GM12878 (cell line): Measurements from ENCODE around the gene IGSF22. TPM values are rescaled to one million over a fixed set of nuclear protein-coding genes. Genes with fewer than 3 reads are reported as not detected.
A peak's percentile ranks its signal among the peaks of the same experiment; 100 is the strongest.

Experiments used
- ATAC-seq: fragments of 200-7000 bp; cut with Tn5 transposase; 3 replicates; pipeline ENCODE4 v1.9.1; 2020; ENCODE audit warnings: mild to moderate bottlenecking, moderate library complexity
- BruUV-seq: library from RNA; stranded (reverse); fragments of 400-500 nt; replicated peaks from 2 replicates; lab custom pipeline; 2021; lab: Mats Ljungman, UMichigan
- CTCF ChIA-PET: fragments of 300-600 bp; sonication (Branson Sonifier 250); formaldehyde crosslinking; extraction: SDS; loops from one replicate; lab custom pipeline; 2021; ENCODE audit warnings: inconsistent platforms; lab: Yijun Ruan, JAX
- POLR2A ChIA-PET: fragments of 350-600 bp; formaldehyde crosslinking; extraction: SDS; loops from one replicate; lab custom pipeline; 2021; ENCODE audit warnings: inconsistent platforms; lab: Charles Lee
- RAD21 ChIA-PET: fragments of 300-600 bp; sonication (Branson Sonifier 250); formaldehyde crosslinking; loops from one replicate; lab custom pipeline; 2023; ENCODE audit warnings: antibody characterized with exemption; ENCODE audit not compliant: unreplicated experiment; lab: Charles Lee
- SMC1A ChIA-PET: fragments of 300-600 bp; sonication (Branson Sonifier 250); formaldehyde crosslinking; loops from one replicate; lab custom pipeline; 2023; ENCODE audit not compliant: unreplicated experiment, uncharacterized antibody; lab: Charles Lee
- DNase-seq: peaks from one replicate; pipeline ENCODE4 v3.0.0-alpha.2; 2011; ENCODE audit warnings: low read depth, low spot score
- FAIRE-seq: peaks from 3 replicates; lab custom pipeline; 2011; peaks lifted over from hg19 to GRCh38; lab: Jason Lieb, UNC
- H2AFZ ChIP-seq: 2 replicates; pipeline ENCODE4 v1.6.0; 2011; ENCODE audit warnings: low read depth, low read length, control low read depth; ENCODE audit not compliant: control insufficient read depth
- H3K27ac ChIP-seq: 2 replicates; pipeline ENCODE4 v1.5.1; 2011; ENCODE audit warnings: control low read depth; ENCODE audit not compliant: control insufficient read depth, insufficient read depth
- H3K27me3 ChIP-seq, 2 experiments: replicated peaks in 1 of 2; 2 replicates each; pipeline versions ENCODE4 v1.6.0 to v1.6.1; 2011; ENCODE audit warnings: low read length in 1 of 2; ENCODE audit not compliant: control insufficient read depth in 2 of 2, insufficient read depth in 2 of 2
- H3K36me3 ChIP-seq, 2 experiments: 2 replicates each; pipeline ENCODE4 v1.5.1; 2011; ENCODE audit warnings: low read length in 1 of 2; ENCODE audit not compliant: control insufficient read depth in 2 of 2, insufficient read depth in 2 of 2
- H3K4me1 ChIP-seq: 2 replicates; pipeline ENCODE4 v1.6.1; 2011; ENCODE audit warnings: mild to moderate bottlenecking, low read length, moderate library complexity, mixed read lengths; ENCODE audit not compliant: control insufficient read depth, insufficient read depth
- H3K4me2 ChIP-seq: 2 replicates; pipeline ENCODE4 v1.6.0; 2011; ENCODE audit warnings: control low read depth; ENCODE audit not compliant: control insufficient read depth, insufficient read depth
- H3K4me3 ChIP-seq: fragments of 200-600 bp; sonication (generic); 2 replicates; pipeline ENCODE4 v1.5.1; 2016
- H3K79me2 ChIP-seq: 2 replicates; pipeline ENCODE4 v1.6.0; 2011; ENCODE audit warnings: low read length; ENCODE audit not compliant: control insufficient read depth, insufficient read depth
- H3K9ac ChIP-seq: 2 replicates; pipeline ENCODE4 v1.8.0; 2011; ENCODE audit warnings: low read length, control low read depth, mixed read lengths; ENCODE audit not compliant: control insufficient read depth, insufficient read depth
- H3K9me3 ChIP-seq: replicated peaks from 3 replicates; pipeline ENCODE4 v1.5.1; 2011; ENCODE audit warnings: mild to moderate bottlenecking, low read length; ENCODE audit not compliant: control insufficient read depth, insufficient read depth
- H4K20me1 ChIP-seq: 2 replicates; pipeline ENCODE4 v1.6.0; 2011; ENCODE audit not compliant: control insufficient read depth, insufficient read depth
- EED ChIP-seq: sonication (generic); IDR thresholded peaks from 2 replicates; pipeline ENCODE4 v1.6.1; 2016; ENCODE audit warnings: antibody characterized with exemption, low read depth
- ELK1 ChIP-seq: IDR thresholded peaks from 2 replicates; pipeline ENCODE4 v1.6.1; 2012; ENCODE audit warnings: low read depth, low read length, improper control_type of control experiment
- FOXM1 ChIP-seq: IDR thresholded peaks from 2 replicates; pipeline ENCODE4 v1.6.1; 2012; ENCODE audit warnings: low read depth, mild to moderate bottlenecking, inconsistent platforms, low read length, moderate library complexity
- HCFC1 ChIP-seq: fragments of 150-350 bp; IDR thresholded peaks from 2 replicates; pipeline ENCODE4 v1.6.1; 2014; ENCODE audit warnings: low read length
- IRF5 ChIP-seq: fragments of 450-650 bp; IDR thresholded peaks from 2 replicates; pipeline ENCODE4 v1.6.1; 2017; ENCODE audit warnings: borderline replicate concordance
- KAT2A ChIP-seq: conservative IDR thresholded peaks from 2 replicates; pipeline ENCODE4 v1.6.1; 2011; ENCODE audit warnings: low read depth, low read length; ENCODE audit not compliant: control insufficient read depth
- MAX ChIP-seq: IDR thresholded peaks from 2 replicates; pipeline ENCODE4 v1.6.1; 2012; ENCODE audit warnings: low read depth, low read length, improper control_type of control experiment
- NFYB ChIP-seq: IDR thresholded peaks from 2 replicates; pipeline ENCODE4 v1.6.1; 2011; ENCODE audit warnings: low read depth, mild to moderate bottlenecking, low read length, improper control_type of control experiment, moderate library complexity; ENCODE audit not compliant: insufficient read depth
- PAX5 ChIP-seq: IDR thresholded peaks from 2 replicates; pipeline ENCODE4 v1.6.1; 2011; ENCODE audit warnings: low read depth, low read length, borderline replicate concordance
- POLR2AphosphoS2 ChIP-seq: IDR thresholded peaks from 2 replicates; pipeline ENCODE4 v1.6.1; 2011; ENCODE audit warnings: low read depth, mild to moderate bottlenecking, low read length, improper control_type of control experiment, moderate library complexity
- RAD21 ChIP-seq: IDR thresholded peaks from 2 replicates; pipeline ENCODE4 v1.6.1; 2011; ENCODE audit warnings: mild to moderate bottlenecking, low read depth, low read length, moderate library complexity; ENCODE audit not compliant: insufficient read depth
- RAD51 ChIP-seq: fragments of 450-650 bp; IDR thresholded peaks from 2 replicates; pipeline ENCODE4 v1.6.1; 2016; ENCODE audit warnings: moderate library complexity, mild to moderate bottlenecking, inconsistent platforms
- SUZ12 ChIP-seq: fragments of 200-600 bp; sonication (generic); IDR thresholded peaks from one replicate; pipeline ENCODE4 v1.6.1; 2018; ENCODE audit warnings: antibody characterized with exemption, mild to moderate bottlenecking; ENCODE audit not compliant: unreplicated experiment
- TARDBP ChIP-seq: IDR thresholded peaks from 2 replicates; pipeline ENCODE4 v1.6.1; 2016; ENCODE audit warnings: borderline replicate concordance
- ZNF24 ChIP-seq: fragments of 450-650 bp; IDR thresholded peaks from 2 replicates; pipeline ENCODE4 v1.6.1; 2017; ENCODE audit warnings: antibody characterized with exemption, mild to moderate bottlenecking
- WGBS: methylation state at CpG from one replicate; pipeline ENCODE4 v1.1.6; 2016; ENCODE audit warnings: low lambda C conversion rate; ENCODE audit not compliant: insufficient replicate concordance, insufficient coverage; ENCODE audit errors: missing lambda C conversion rate; 5-methylcytosine and 5-hydroxymethylcytosine counted together
- in situ Hi-C: fragments of 300-500 bp; cut with MboI; formaldehyde crosslinking; loops from 9 replicates; pipeline ENCODE4 v1.14.3; 2018; ENCODE audit warnings: mixed read lengths
- intact Hi-C: fragments of 100-400 bp; cut with micrococcal nuclease; formaldehyde crosslinking; loops from one replicate; pipeline ENCODE4 v1.14.2; 2022; ENCODE audit not compliant: unreplicated experiment
- polyA plus RNA-seq, 11 experiments: library from polyadenylated mRNA; depleted of rRNA in 4 of 11; unstranded in 6 of 11; stranded (reverse) in 5 of 11; fragments of >200 nt; fragmentation: Nextera tagmentation in 4 of 11; fragmentation: Illumina TruSeq in 1 of 11; extraction: Ambion mirVana in 4 of 11; extraction: Trizol in 1 of 11; gene quantifications; 1 replicate in 1 of 11; 2 replicates in 10 of 11; pipeline versions ENCODE4 v1.2.1 to v1.2.3, GENCODE V29; 2011 to 2016; ENCODE audit warnings: inconsistent platforms in 2 of 11, missing spikeins in 2 of 11, low read depth in 1 of 11
- total RNA-seq, 4 experiments: library from RNA; depleted of rRNA in 3 of 4; stranded (reverse); fragments of >200 nt in 3 of 4; fragmentation: Illumina TruSeq in 1 of 4; extraction: Trizol in 1 of 4; gene quantifications; 2 replicates each; pipeline versions ENCODE4 v1.2.1 to v1.2.3, GENCODE V29; 2013 to 2021

The IGSF22 gene
- total and polyA plus RNA-seq, 10 of the 15 experiments (the other 5 are each of a cell fraction or from before 2014, with no cell fraction given), result 0.02 to 0.18 TPM; not detected in 8

- H3K4me2 ChIP-seq, result no peak overlapping the region
- TF ChIP-seq POLR2AphosphoS2 (no peak), TARDBP (no peak), ZNF24 (no peak), HCFC1 (no peak), NFYB (0 out of 2 replicates have a peak, but pooled peaks have one; percentile 12)
- H3K27me3 ChIP-seq, result no peaks in the 10 kb centered on the region; a peak in 1 of 4 replicates
- H3K9me3 ChIP-seq, result no peaks in the 10 kb centered on the region
- in situ Hi-C loops, result no loop called here
- DNase-seq, result no peak
- RAD21 ChIA-PET, result no interaction called here
- POLR2A ChIA-PET, result interaction anchor here (0.5 kb wide), 1 partner anchor 56 kb away, joined by 4 read pairs; no protein-coding TSS in a partner anchor
- H3K36me3 ChIP-seq, result no peaks in the 10 kb centered on the region
- no peak overlapping the region for H2AFZ ChIP-seq
- H4K20me1 ChIP-seq, result no peaks in the 10 kb centered on the region
- no peaks in the 10 kb centered on the region for H3K79me2 ChIP-seq
- ATAC-seq, result no peak; the same call in 2 of the 3 replicates
- no peak overlapping the region for H3K4me3 ChIP-seq
- H3K27ac ChIP-seq, result no peak overlapping the region
- WGBS, result 14% methylated on average over 3 of the region's 3 CpGs
- FAIRE-seq, result no peak
- SMC1A ChIA-PET, result no interaction called here
- no peak overlapping the region for H3K9ac ChIP-seq
- H3K4me1 ChIP-seq, result no peaks in the 10 kb centered on the region
- no TSS peak for BruUV-seq
- CTCF ChIA-PET, result interaction anchor here (1.3 to 24.2 kb wide), 4 partner anchors 14 to 636 kb away, joined by 3 to 494 read pairs (median 9); no protein-coding TSS in a partner anchor
- intact Hi-C loops, result no loop called here
These were observed 25.0 kb upstream of the IGSF22 start for GRCh38 chr11:18750944-18751343.

GRCh38 chr11:18749681-18750319 is 23.8 kb upstream of the IGSF22 start:
- Histone ChIP-seq H3K27me3 (no peaks in the 10 kb centered on the region; a peak in 1 of 4 replicates), H3K9me3 (no peaks in the 10 kb centered on the region), H3K4me1 (no peaks in the 10 kb centered on the region), H2AFZ (no peak overlapping the region), H3K79me2 (no peaks in the 10 kb centered on the region), H3K4me3 (no peak overlapping the region), H3K9ac (no peak overlapping the region), H3K36me3 (no peaks in the 10 kb centered on the region), H4K20me1 (no peaks in the 10 kb centered on the region)
- BruUV-seq, result no TSS peak
- in situ Hi-C loops, result no loop called here
- RAD21 ChIA-PET, result interaction anchor here (1.1 kb wide), 2 partner anchors 19 to 210 kb away, joined by 3 to 4 read pairs; no protein-coding TSS in a partner anchor
- POLR2A ChIA-PET, result interaction anchor here (0.6 kb wide), 1 partner anchor 30 kb away, joined by 3 read pairs; no protein-coding TSS in a partner anchor
- 35% methylated on average over 12 of the region's 12 CpGs for WGBS
- SMC1A ChIA-PET, result interaction anchor here (0.6 to 1.3 kb wide), 2 partner anchors 17 to 28 kb away, joined by 3 to 4 read pairs; no protein-coding TSS in a partner anchor
- ATAC-seq (no peak; the same call in 2 of the 3 replicates), DNase-seq (no peak), FAIRE-seq (no peak)
- CTCF ChIA-PET, result interaction anchor here (1.0 to 24.2 kb wide), 6 partner anchors 10 to 210 kb away, joined by 3 to 494 read pairs (median 5); no protein-coding TSS in a partner anchor
- TF ChIP-seq RAD51, result no peak
- no peak for TF ChIP-seq KAT2A
- TF ChIP-seq IRF5, result no peak
- no peak for TF ChIP-seq FOXM1
- no peak for TF ChIP-seq ELK1
- TF ChIP-seq MAX, result no peak
- no peak for TF ChIP-seq PAX5
- no peak for TF ChIP-seq SUZ12
- TF ChIP-seq EED, result no peak
- TF ChIP-seq RAD21, result no peak
- TF ChIP-seq, all 136 proteins: peak for 0
- Histone ChIP-seq H3K4me2 (no peak overlapping the region), H3K27ac (no peak overlapping the region)
- intact Hi-C loops, result no loop called here
